Measurements from ENCODE around the gene POMGNT1. TPM values are rescaled to one million over a fixed set of nuclear protein-coding genes. Genes with fewer than 3 reads are reported as not detected.

Gene POMGNT1
- total and polyA plus RNA-seq, 10 donors: 21.6 to 59.5 (median 32.4) TPM

DNA sequence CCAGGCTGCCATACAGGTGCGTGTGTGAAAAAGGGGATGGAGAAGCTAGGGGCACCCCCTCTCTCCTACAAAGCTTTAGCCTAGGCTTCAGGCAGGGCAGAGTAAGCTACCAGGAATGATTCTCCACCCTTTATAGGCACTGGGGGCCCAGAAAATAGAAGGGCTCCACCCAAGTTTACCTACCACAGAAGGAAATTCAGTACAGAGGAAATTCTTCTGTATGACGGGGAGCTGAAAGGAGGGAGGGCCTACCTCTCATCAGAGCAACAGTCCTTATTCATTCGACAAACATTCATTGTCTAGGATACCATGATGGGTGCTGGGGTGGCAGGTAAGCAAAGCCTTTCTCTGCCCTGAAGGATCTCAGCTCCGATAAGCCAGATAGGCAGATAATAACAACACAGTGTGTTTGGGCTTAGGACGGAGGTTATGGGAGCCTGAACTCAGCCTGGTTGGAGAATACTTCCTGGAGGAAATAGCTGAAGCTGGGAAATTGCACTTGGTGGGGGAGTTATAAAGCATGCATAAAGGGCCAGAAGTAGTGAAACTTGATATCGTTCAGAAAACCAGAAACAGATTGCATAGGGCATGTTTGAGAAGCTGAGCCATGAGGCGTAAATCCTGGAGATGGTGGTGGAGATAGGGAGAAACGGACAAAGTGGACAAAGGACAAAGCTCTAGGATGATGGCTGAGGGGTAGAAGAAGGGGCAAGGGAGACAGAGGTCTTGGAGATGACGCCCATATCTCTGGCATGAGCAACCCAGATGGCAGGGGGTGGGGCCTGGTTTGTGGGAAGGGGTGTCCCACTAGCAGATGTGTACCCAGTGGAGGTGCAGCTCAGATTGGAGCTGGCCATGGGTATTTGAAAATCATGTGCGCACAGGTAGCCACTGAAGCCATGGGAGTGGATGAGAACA lies 16.6 kb downstream of the POMGNT1 start:
- Histone ChIP-seq H3K4me1 (peaks cover 12 to 68% (median 42%) of the 10 kb centered on the region in 6 donors), H3K27ac (peak overlapping the region in 6 of 8 donors; percentile 4 to 77 (median 53))

DNA sequence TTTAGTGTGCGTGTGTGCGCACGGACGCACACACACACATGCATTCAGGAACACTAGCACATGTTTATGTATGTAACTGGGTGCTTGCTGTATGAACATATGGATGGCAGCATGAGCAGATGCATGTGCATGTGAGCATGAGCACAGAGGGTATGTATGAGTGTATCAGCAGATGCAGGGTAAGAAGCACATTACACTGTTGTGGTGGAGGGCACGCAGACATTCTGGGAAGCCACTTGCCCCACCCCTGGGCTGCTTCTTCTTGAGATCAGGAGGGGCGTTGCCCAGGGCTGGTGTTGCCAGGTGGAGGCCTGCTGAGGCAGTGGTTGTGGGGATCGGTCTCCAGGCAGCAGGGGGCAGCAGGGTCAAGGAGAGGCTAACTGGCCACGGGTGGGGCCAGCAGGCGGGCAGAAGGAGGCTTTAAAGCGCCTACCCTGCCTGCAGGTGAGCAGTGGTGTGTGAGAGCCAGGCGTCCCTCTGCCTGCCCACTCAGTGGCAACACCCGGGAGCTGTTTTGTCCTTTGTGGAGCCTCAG lies 18.1 kb downstream of the POMGNT1 start:
- 59 to 74% (median 66%) methylated on average over 11 to 12 of the region's 12 CpGs for WGBS, 5 donors
- Histone ChIP-seq H3K4me3 (no peak overlapping the region), H3K36me3 (no peaks in the 10 kb centered on the region), H3K27ac (peak overlapping the region in 1 of 8 donors; percentile 60), H3K4me1 (peaks cover 12 to 72% (median 42%) of the 10 kb centered on the region in 6 donors), H3K27me3 (replicated peaks in 1 of 7) (peaks cover 0 to 5% (median 0%) of the 10 kb centered on the region in 7 donors), H3K9me3 (no peaks in the 10 kb centered on the region)
- intact Hi-C loops (cut with DNase I; ENCODE audit: low total_unique reads): no loop called here
- no peak for DNase-seq
- TF ChIP-seq POLR2A (IDR thresholded peaks at IDR 0.05) (no peak), POLR2AphosphoS5 (IDR thresholded peaks at IDR 0.05) (no peak)
- TF ChIP-seq, protein P1, sequence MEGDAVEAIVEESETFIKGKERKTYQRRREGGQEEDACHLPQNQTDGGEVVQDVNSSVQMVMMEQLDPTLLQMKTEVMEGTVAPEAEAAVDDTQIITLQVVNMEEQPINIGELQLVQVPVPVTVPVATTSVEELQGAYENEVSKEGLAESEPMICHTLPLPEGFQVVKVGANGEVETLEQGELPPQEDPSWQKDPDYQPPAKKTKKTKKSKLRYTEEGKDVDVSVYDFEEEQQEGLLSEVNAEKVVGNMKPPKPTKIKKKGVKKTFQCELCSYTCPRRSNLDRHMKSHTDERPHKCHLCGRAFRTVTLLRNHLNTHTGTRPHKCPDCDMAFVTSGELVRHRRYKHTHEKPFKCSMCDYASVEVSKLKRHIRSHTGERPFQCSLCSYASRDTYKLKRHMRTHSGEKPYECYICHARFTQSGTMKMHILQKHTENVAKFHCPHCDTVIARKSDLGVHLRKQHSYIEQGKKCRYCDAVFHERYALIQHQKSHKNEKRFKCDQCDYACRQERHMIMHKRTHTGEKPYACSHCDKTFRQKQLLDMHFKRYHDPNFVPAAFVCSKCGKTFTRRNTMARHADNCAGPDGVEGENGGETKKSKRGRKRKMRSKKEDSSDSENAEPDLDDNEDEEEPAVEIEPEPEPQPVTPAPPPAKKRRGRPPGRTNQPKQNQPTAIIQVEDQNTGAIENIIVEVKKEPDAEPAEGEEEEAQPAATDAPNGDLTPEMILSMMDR (IDR thresholded peaks at IDR 0.05 in 8 of 11, conservative IDR thresholded peaks at IDR 0.05 in 3 of 11): no peak

More for the DNA sequence above, 16.6 kb downstream of the POMGNT1 start:
- Histone ChIP-seq H3K27me3 (replicated peaks in 1 of 7) (peaks cover 0 to 5% (median 0%) of the 10 kb centered on the region in 7 donors), H3K9me3 (no peaks in the 10 kb centered on the region), H3K4me3 (no peak overlapping the region), H3K36me3 (no peaks in the 10 kb centered on the region)
- 53 to 68% (median 67%) methylated on average over 10 of the region's 10 CpGs for WGBS, 5 donors
- no peak for TF ChIP-seq POLR2A (IDR thresholded peaks at IDR 0.05)
- no peak for TF ChIP-seq POLR2AphosphoS5 (IDR thresholded peaks at IDR 0.05)
- TF ChIP-seq, protein P1 (IDR thresholded peaks at IDR 0.05 in 8 of 11, conservative IDR thresholded peaks at IDR 0.05 in 3 of 11): no peak
- intact Hi-C loops (cut with DNase I; ENCODE audit: low total_unique reads): no loop called here
- no peak for DNase-seq

DNA sequence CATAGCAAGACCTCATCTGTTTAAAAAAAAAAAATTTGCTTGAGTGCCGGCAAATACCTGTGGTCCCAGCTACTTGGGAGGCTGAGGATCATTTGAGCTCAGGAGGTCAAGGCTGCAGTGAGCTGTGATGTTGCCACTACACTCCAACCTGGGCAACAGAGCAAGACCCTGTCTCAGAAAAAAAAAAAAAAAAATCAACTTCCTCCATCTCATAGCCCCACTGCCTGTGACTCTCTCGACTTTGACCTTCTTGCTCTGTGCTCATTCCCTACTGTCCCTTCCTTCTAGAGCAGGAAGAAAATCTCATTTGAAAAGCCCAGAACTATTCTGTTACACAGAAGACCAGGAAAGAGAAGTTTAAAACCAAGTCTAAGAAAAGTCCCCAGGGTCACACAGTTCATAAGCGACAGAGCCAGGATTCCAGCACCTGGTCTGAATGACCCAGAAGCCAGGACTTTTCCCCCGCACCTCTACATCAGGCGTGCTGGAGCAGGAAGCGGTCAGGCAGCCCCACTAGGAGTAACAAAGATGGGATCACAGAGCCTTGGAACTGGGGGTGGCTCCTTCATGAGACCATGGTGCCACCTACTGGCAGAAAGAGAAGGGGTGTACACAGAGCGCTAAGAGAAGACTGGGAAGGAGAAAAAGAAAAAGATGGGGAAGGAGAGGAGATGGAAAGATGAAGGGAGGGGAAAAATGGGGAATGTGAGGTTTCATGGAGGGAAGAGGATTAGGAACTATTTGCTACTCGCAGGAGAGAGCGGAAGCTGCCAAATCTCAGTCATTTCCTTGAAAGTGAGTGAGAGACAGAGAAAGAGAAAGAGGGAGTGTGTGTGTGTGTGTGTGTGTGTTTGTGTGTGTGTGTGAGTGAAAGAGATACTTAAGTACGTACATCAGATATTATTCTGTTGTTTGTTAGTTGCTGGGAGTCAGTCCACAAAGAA lies 18.8 kb downstream of the POMGNT1 start:
- Histone ChIP-seq H3K4me1 (peaks cover 12 to 67% (median 41%) of the 10 kb centered on the region in 6 donors), H3K27me3 (replicated peaks in 1 of 7) (peaks cover 0 to 5% (median 0%) of the 10 kb centered on the region in 7 donors), H3K27ac (no peak overlapping the region), H3K4me3 (no peak overlapping the region), H3K9me3 (no peaks in the 10 kb centered on the region), H3K36me3 (no peaks in the 10 kb centered on the region)
- intact Hi-C loops (cut with DNase I; ENCODE audit: low total_unique reads): loop anchor here (2.0 kb wide), 1 partner anchor 143 kb away; no protein-coding TSS in a partner anchor
- no peak for DNase-seq
- TF ChIP-seq POLR2A (IDR thresholded peaks at IDR 0.05) (no peak), POLR2AphosphoS5 (IDR thresholded peaks at IDR 0.05) (peak in 2 of 3 donors; percentile 38 to 53)
- TF ChIP-seq, protein P1 (IDR thresholded peaks at IDR 0.05 in 8 of 11, conservative IDR thresholded peaks at IDR 0.05 in 3 of 11): peak; percentile 81 to 99 (median 89)
- WGBS, 5 donors: 11 to 19% (median 13%) methylated on average over 10 of the region's 10 CpGs
